ENCODE results near the gene PIK3AP1. TPM values are rescaled to one million over a fixed set of nuclear protein-coding genes. Genes with fewer than 3 reads are reported as not detected.
A peak's percentile ranks its signal among the peaks of the same experiment; 100 is the strongest.

Gene PIK3AP1
- total RNA-seq, 6 experiments from 2014 or later = 36.2 to 197 (median 141) TPM

DNA sequence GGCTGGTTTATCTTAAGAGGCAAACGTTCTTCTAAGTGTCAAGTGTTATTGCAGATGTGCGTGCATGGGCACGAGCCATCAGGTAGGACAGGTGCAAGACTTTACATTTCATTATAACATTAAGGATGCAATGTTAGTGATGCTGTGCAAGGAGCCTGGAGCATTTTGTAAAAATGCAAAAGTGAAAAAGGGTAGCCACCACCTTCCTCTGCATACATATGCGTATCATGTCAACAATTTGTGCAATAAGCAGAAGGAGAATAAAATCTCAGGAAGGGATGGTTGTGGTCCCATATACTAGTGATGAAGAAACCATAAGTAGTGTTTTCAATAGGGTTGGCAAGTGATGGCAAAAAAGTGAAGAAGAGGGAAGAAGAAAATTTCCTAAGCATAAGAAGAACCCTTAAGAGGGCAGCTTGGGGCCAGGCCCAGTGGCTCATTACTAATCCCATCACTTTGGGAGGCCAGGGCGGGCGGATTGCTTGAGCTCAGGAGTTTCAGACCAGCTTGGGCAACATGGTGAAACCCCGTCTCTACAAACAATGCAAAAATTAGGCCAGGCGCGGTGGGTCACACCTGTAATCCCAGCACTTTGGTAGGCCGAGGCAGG is 7.5 kb downstream of the PIK3AP1 start:
- peaks cover under 1 to 21% (median 7%) of the 10 kb centered on the region in 4 donors for H3K36me3 ChIP-seq
- no peak for ATAC-seq
- H3K4me3 ChIP-seq = no peak overlapping the region
- TF ChIP-seq POLR2A (IDR thresholded peaks at IDR 0.05) = no peak
- TF ChIP-seq, protein P1, sequence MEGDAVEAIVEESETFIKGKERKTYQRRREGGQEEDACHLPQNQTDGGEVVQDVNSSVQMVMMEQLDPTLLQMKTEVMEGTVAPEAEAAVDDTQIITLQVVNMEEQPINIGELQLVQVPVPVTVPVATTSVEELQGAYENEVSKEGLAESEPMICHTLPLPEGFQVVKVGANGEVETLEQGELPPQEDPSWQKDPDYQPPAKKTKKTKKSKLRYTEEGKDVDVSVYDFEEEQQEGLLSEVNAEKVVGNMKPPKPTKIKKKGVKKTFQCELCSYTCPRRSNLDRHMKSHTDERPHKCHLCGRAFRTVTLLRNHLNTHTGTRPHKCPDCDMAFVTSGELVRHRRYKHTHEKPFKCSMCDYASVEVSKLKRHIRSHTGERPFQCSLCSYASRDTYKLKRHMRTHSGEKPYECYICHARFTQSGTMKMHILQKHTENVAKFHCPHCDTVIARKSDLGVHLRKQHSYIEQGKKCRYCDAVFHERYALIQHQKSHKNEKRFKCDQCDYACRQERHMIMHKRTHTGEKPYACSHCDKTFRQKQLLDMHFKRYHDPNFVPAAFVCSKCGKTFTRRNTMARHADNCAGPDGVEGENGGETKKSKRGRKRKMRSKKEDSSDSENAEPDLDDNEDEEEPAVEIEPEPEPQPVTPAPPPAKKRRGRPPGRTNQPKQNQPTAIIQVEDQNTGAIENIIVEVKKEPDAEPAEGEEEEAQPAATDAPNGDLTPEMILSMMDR (IDR thresholded peaks at IDR 0.05) = no peak
- H3K4me1 ChIP-seq = peaks cover 0 to 50% (median 19%) of the 10 kb centered on the region in 4 donors
- no peak for DNase-seq
- WGBS (ENCODE audit: insufficient coverage, low coverage, low lambda C conversion rate, missing lambda C conversion rate) = 87% methylated on average over 6 of the region's 10 CpGs
- H3K27me3 ChIP-seq = no peaks in the 10 kb centered on the region
- no peaks in the 10 kb centered on the region for H3K9me3 ChIP-seq
- no peak overlapping the region for H3K27ac ChIP-seq
- intact Hi-C loops (cut with DNase I) = no loop called here

- H3K27me3 ChIP-seq = no peaks in the 10 kb centered on the region
- ATAC-seq = no peak
- peaks cover 0 to 36% (median 12%) of the 10 kb centered on the region in 4 donors for H3K4me1 ChIP-seq
- no peak overlapping the region for H3K4me3 ChIP-seq
- DNase-seq = no peak
- 68% methylated on average over 3 of the region's 3 CpGs for WGBS (ENCODE audit: insufficient coverage, low coverage, low lambda C conversion rate, missing lambda C conversion rate)
- TF ChIP-seq, protein P1 (IDR thresholded peaks at IDR 0.05) = no peak
- TF ChIP-seq POLR2A (IDR thresholded peaks at IDR 0.05) = no peak
- no peak overlapping the region for H3K27ac ChIP-seq
- intact Hi-C loops (cut with DNase I) = no loop called here
- H3K9me3 ChIP-seq = no peaks in the 10 kb centered on the region
- H3K36me3 ChIP-seq = peaks cover 9 to 37% (median 18%) of the 10 kb centered on the region in 4 donors
Observed at GRCh38 chr10:96711048-96711728, 9.1 kb downstream of the PIK3AP1 start.

GRCh38 chr10:96709525-96709924 is 10.8 kb downstream of the PIK3AP1 start:
- intact Hi-C loops (cut with DNase I) = no loop called here
- ATAC-seq = no peak
- Histone ChIP-seq H3K27me3 (no peaks in the 10 kb centered on the region), H3K4me3 (no peak overlapping the region), H3K9me3 (no peaks in the 10 kb centered on the region), H3K4me1 (peaks cover 0 to 26% (median 8%) of the 10 kb centered on the region in 4 donors), H3K36me3 (peaks cover 9 to 40% (median 22%) of the 10 kb centered on the region in 4 donors), H3K27ac (peak overlapping the region in 2 of 3 donors; percentile 2 to 39)
- TF ChIP-seq POLR2A (IDR thresholded peaks at IDR 0.05) = no peak
- TF ChIP-seq, protein P1 (IDR thresholded peaks at IDR 0.05) = no peak
- 92% methylated on average over 5 of the region's 19 CpGs for WGBS (ENCODE audit: insufficient coverage, low coverage, low lambda C conversion rate, missing lambda C conversion rate)
- DNase-seq = no peak

DNA sequence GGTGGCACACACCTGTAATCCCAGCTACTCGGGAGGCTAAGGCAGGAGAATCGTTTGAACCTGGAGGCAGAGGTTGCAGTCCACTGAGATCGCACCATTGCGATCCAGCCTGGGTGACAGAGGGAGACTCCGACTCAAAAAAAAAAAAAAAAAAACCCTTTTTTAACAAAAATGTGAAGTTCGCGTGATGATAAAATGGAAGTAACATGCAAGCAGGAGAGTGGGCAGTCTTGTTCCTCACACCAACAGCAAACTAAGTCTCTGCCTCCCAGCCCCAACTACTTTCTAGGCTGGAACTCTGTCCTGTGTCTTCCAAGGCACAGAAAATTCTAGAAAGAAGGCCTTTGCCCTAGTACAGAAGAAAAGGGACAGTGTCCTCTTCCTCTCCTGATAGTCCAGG is 11.3 kb downstream of the PIK3AP1 start:
- 95% methylated on average over 6 of the region's 7 CpGs for WGBS (ENCODE audit: insufficient coverage, low coverage, low lambda C conversion rate, missing lambda C conversion rate)
- DNase-seq (no peak), ATAC-seq (no peak)
- Histone ChIP-seq H3K4me1 (peaks cover 0 to 21% (median 6%) of the 10 kb centered on the region in 4 donors), H3K4me3 (no peak overlapping the region), H3K27ac (peak overlapping the region in 2 of 3 donors; percentile 2 to 39), H3K27me3 (no peaks in the 10 kb centered on the region), H3K9me3 (no peaks in the 10 kb centered on the region), H3K36me3 (peaks cover 9 to 40% (median 22%) of the 10 kb centered on the region in 4 donors)
- TF ChIP-seq, protein P1 (IDR thresholded peaks at IDR 0.05) = no peak
- no peak for TF ChIP-seq POLR2A (IDR thresholded peaks at IDR 0.05)
- intact Hi-C loops (cut with DNase I) = no loop called here

All from right lobe of liver (tissue), 6 donors.